ENCODE measurements around the gene TMCC3.

DNA sequence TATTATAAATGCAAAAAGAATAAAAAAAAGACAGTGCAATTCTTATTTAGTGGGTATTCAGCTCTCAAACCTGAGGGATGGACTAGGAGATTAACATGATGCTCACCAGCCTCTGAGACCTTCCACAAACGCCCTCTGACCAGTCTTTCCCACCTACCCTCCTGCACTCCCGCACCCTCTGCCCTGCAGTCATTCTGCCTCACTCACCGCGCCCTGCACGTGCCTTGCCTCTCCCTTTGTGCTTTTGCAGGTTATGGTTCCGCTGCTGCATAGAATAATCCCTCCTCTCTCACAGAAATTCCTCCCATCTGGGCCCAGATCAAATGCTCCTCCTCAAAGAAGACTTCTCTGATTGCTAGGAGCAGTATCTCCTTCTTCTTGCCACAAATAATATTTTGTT lies 28.5 kb upstream of the TMCC3 start:
- TF ChIP-seq, protein P1, sequence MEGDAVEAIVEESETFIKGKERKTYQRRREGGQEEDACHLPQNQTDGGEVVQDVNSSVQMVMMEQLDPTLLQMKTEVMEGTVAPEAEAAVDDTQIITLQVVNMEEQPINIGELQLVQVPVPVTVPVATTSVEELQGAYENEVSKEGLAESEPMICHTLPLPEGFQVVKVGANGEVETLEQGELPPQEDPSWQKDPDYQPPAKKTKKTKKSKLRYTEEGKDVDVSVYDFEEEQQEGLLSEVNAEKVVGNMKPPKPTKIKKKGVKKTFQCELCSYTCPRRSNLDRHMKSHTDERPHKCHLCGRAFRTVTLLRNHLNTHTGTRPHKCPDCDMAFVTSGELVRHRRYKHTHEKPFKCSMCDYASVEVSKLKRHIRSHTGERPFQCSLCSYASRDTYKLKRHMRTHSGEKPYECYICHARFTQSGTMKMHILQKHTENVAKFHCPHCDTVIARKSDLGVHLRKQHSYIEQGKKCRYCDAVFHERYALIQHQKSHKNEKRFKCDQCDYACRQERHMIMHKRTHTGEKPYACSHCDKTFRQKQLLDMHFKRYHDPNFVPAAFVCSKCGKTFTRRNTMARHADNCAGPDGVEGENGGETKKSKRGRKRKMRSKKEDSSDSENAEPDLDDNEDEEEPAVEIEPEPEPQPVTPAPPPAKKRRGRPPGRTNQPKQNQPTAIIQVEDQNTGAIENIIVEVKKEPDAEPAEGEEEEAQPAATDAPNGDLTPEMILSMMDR (conservative IDR thresholded peaks at IDR 0.05), result no peak
- TF ChIP-seq EZH2 (IDR thresholded peaks at IDR 0.05; ENCODE audit: low read depth), result no peak
